GM23338 (cell line): ENCODE data around the gene ADAMTS15. TPM values are rescaled to one million over a fixed set of nuclear protein-coding genes. Genes with fewer than 3 reads are reported as not detected.

Source experiments
- ATAC-seq: fragments of 200-7000 bp; cut with Tn5 transposase; 3 replicates; pipeline ENCODE4 v1.9.1; 2020
- DNase-seq: peaks from one replicate; pipeline ENCODE4 v3.0.0-alpha.2; 2015; ENCODE audit warnings: low spot score
- H2AFZ ChIP-seq: fragments of 200-600 bp; sonication (generic); 2 replicates; pipeline ENCODE4 v1.8.0; 2016; ENCODE audit warnings: antibody characterized with exemption, mild to moderate bottlenecking, moderate library complexity
- H3F3A ChIP-seq: fragments of 200-600 bp; sonication (generic); replicated peaks from 2 replicates; pipeline ENCODE4 v1.8.0; 2017; ENCODE audit warnings: antibody characterized with exemption, mixed run types, low read depth
- H3K27ac ChIP-seq: fragments of 200-600 bp; sonication (generic); 2 replicates; pipeline ENCODE4 v1.6.1; 2016; ENCODE audit warnings: low read depth
- H3K27me3 ChIP-seq: fragments of 200-600 bp; sonication (generic); 2 replicates; pipeline ENCODE4 v1.8.0; 2016; ENCODE audit warnings: mild to moderate bottlenecking, mixed run types, moderate library complexity; ENCODE audit not compliant: insufficient read depth
- H3K36me3 ChIP-seq: fragments of 200-600 bp; sonication (generic); 2 replicates; pipeline ENCODE4 v1.8.0; 2016; ENCODE audit warnings: mild to moderate bottlenecking; ENCODE audit not compliant: insufficient read depth
- H3K4me1 ChIP-seq: fragments of 200-600 bp; sonication (generic); 2 replicates; pipeline ENCODE4 v1.8.0; 2016; ENCODE audit warnings: mild to moderate bottlenecking, moderate library complexity; ENCODE audit not compliant: insufficient read depth
- H3K4me2 ChIP-seq: fragments of 200-600 bp; sonication (generic); 2 replicates; pipeline ENCODE4 v1.7.1; 2017; ENCODE audit warnings: mixed run types
- H3K4me3 ChIP-seq: fragments of 200-600 bp; sonication (generic); 2 replicates; pipeline ENCODE4 v1.6.1; 2016; ENCODE audit warnings: mixed run types
- H3K79me2 ChIP-seq: fragments of 200-600 bp; sonication (generic); replicated peaks from 2 replicates; pipeline ENCODE4 v1.8.0; 2017; ENCODE audit warnings: mild to moderate bottlenecking; ENCODE audit not compliant: insufficient read depth
- H3K9me2 ChIP-seq: fragments of 200-600 bp; sonication (generic); 2 replicates; pipeline ENCODE4 v1.8.0; 2017; ENCODE audit not compliant: insufficient read depth
- H4K20me1 ChIP-seq: fragments of 200-600 bp; sonication (generic); replicated peaks from 2 replicates; pipeline ENCODE4 v1.8.0; 2017; ENCODE audit warnings: mild to moderate bottlenecking; ENCODE audit not compliant: insufficient read depth
- H3K27ac Mint-ChIP-seq: 2 replicates; pipeline ENCODE4 v1.8.0; 2020; ENCODE audit warnings: inconsistent platforms, mild to moderate bottlenecking, moderate library complexity, mixed read lengths
- H3K27me3 Mint-ChIP-seq: 3 replicates; pipeline ENCODE4 v1.8.0; 2022; ENCODE audit warnings: low read depth, mild to moderate bottlenecking, moderate library complexity, mixed read lengths, inconsistent platforms; ENCODE audit not compliant: insufficient read depth, poor library complexity
- H3K36me3 Mint-ChIP-seq: 3 replicates; pipeline ENCODE4 v1.8.0; 2021; ENCODE audit warnings: low read depth, mild to moderate bottlenecking, inconsistent platforms, moderate library complexity, mixed read lengths
- H3K4me1 Mint-ChIP-seq: 3 replicates; pipeline ENCODE4 v1.8.0; 2020; ENCODE audit warnings: mild to moderate bottlenecking, inconsistent platforms, mixed read lengths
- H3K4me3 Mint-ChIP-seq: 3 replicates; pipeline ENCODE4 v1.8.0; 2021; ENCODE audit warnings: moderate library complexity, mild to moderate bottlenecking, inconsistent platforms, mixed read lengths
- H3K9me3 Mint-ChIP-seq: 3 replicates; pipeline ENCODE4 v1.8.0; 2020; ENCODE audit warnings: moderate library complexity, mild to moderate bottlenecking, inconsistent platforms, mixed read lengths
- ETS1 ChIP-seq: IDR thresholded peaks from 2 replicates; pipeline ENCODE4 v1.6.1; 2016; ENCODE audit warnings: antibody characterized with exemption
- EZH2 ChIP-seq: fragments of 200-600 bp; sonication (generic); IDR thresholded peaks from one replicate; pipeline ENCODE4 v1.8.0; 2017; ENCODE audit warnings: antibody characterized with exemption, mild to moderate bottlenecking, low read depth; ENCODE audit not compliant: unreplicated experiment
- JUNB ChIP-seq: IDR thresholded peaks from one replicate; pipeline ENCODE4 v1.6.1; 2016; ENCODE audit warnings: antibody characterized with exemption; ENCODE audit not compliant: unreplicated experiment
- POLR2AphosphoS5 ChIP-seq: IDR thresholded peaks from 2 replicates; pipeline ENCODE4 v1.6.1; 2016; ENCODE audit warnings: antibody characterized with exemption, low read depth
- ZNF331 ChIP-seq: fragments of 250-450 bp; sonication (Bioruptor Pico); IDR thresholded peaks from 2 replicates; pipeline ENCODE4 v1.5.0; 2020; ENCODE audit warnings: low read depth, mild to moderate bottlenecking, moderate library complexity
- ZNF462 ChIP-seq: fragments of 250-450 bp; sonication (Bioruptor Pico); IDR thresholded peaks from 2 replicates; pipeline ENCODE4 v1.5.0; 2020; ENCODE audit warnings: mild to moderate bottlenecking, moderate library complexity
- polyA plus RNA-seq: library from polyadenylated mRNA; unstranded; fragments of >200 nt; fragmentation: Nextera tagmentation; extraction: Ambion mirVana; gene quantifications from 2 replicates; pipeline ENCODE4 v1.2.1, GENCODE V29; 2016
- total RNA-seq: library from RNA; depleted of rRNA; stranded (reverse); fragments of >200 nt; shearing (Covaris generic); gene quantifications from 2 replicates; pipeline ENCODE4 v1.2.3, GENCODE V29; 2014

Gene ADAMTS15
- total and polyA plus RNA-seq, 2 experiments from 2014 or later: 0.42 to 5.6 TPM

- Mint-ChIP-seq H3K9me3 (no peaks in the 10 kb centered on the region), H3K4me3 (no peak overlapping the region), H3K27ac (peak overlapping the region; percentile 18; the same call in 1 of the 2 replicates), H3K36me3 (no peaks in the 10 kb centered on the region), H3K4me1 (peaks cover 25% of the 10 kb centered on the region), H3K27me3 (peaks cover 11% of the 10 kb centered on the region)
- Histone ChIP-seq H3K4me1 (peaks cover 11% of the 10 kb centered on the region), H3K27ac (no peak overlapping the region), H3K36me3 (no peaks in the 10 kb centered on the region), H3K9me2 (peaks cover 10% of the 10 kb centered on the region), H2AFZ (peak overlapping the region; percentile 43; the same call in 1 of the 2 replicates), H3K4me3 (no peak overlapping the region), H3K27me3 (no peaks in the 10 kb centered on the region), H3F3A (no peaks in the 10 kb centered on the region), H3K79me2 (no peaks in the 10 kb centered on the region), H4K20me1 (no peaks in the 10 kb centered on the region), H3K4me2 (peak overlapping the region; percentile 57; the same call in 1 of the 2 replicates)
- peak; percentile 22 for DNase-seq
- TF ChIP-seq EZH2 (no peak), POLR2AphosphoS5 (no peak), JUNB (no peak), ZNF462 (CRISPR knock-in tag) (no peak), ZNF331 (CRISPR knock-in tag) (no peak), ETS1 (no peak)
- ATAC-seq: peak; percentile 14
Observed at GRCh38 chr11:130523609-130524008, 75.2 kb downstream of the ADAMTS15 start.
